Kidney (tissue), 14 donors: ENCODE measurements around the gene NNAT. TPM values are rescaled to one million over a fixed set of nuclear protein-coding genes. Genes with fewer than 3 reads are reported as not detected.

ENCODE experiments used
- DNase-seq, 5 donors: peaks; one replicate each; pipeline ENCODE4 v3.0.0-alpha.2; 2013 to 2020
- FAIRE-seq: peaks from 2 replicates; lab custom pipeline; 2012; peaks lifted over from hg19 to GRCh38; lab: Jason Lieb, UNC
- H3K27ac ChIP-seq, 2 donors: one replicate each; pipeline ENCODE4 v1.7.0; 2013; ENCODE audit warnings: low read depth in 2 of 2, low read length in 2 of 2, inconsistent platforms in 1 of 2
- H3K27me3 ChIP-seq: one replicate; pipeline ENCODE4 v1.7.1; 2013; ENCODE audit warnings: low read length, inconsistent platforms; ENCODE audit not compliant: control insufficient read depth, insufficient read depth
- H3K36me3 ChIP-seq, 3 donors: one replicate each; pipeline versions ENCODE4 v1.7.0 to v1.7.1; 2013; ENCODE audit warnings: low read length in 3 of 3, control low read depth in 1 of 3, inconsistent platforms in 1 of 3; ENCODE audit not compliant: insufficient read depth in 3 of 3, control insufficient read depth in 2 of 3
- H3K4me1 ChIP-seq, 3 donors: one replicate each; pipeline versions ENCODE4 v1.7.0 to v1.7.1; 2013; ENCODE audit warnings: low read length in 3 of 3, inconsistent platforms in 1 of 3, low read depth in 1 of 3; ENCODE audit not compliant: control insufficient read depth in 2 of 3, insufficient read depth in 2 of 3
- H3K4me3 ChIP-seq, 3 donors: one replicate each; pipeline versions ENCODE4 v1.7.0 to v1.8.1; 2013; ENCODE audit warnings: low read length in 3 of 3, control low read depth in 1 of 3, inconsistent platforms in 1 of 3
- H3K9ac ChIP-seq, 3 donors: one replicate each; pipeline versions ENCODE4 v1.7.0 to v1.7.1; 2013; ENCODE audit warnings: low read length in 3 of 3, control low read depth in 1 of 3, inconsistent platforms in 1 of 3
- H3K9me3 ChIP-seq, 3 donors: one replicate each; pipeline versions ENCODE4 v1.7.0 to v1.7.1; 2013; ENCODE audit warnings: low read length in 3 of 3, control low read depth in 1 of 3, inconsistent platforms in 1 of 3; ENCODE audit not compliant: control insufficient read depth in 2 of 3, insufficient read depth in 1 of 3
- intact Hi-C: fragments of 100-400 bp; cut with DNase I; formaldehyde crosslinking; loops from one replicate; pipeline ENCODE4 v1.11.1; 2022
- polyA plus RNA-seq: library from polyadenylated mRNA; stranded (reverse); fragments of 350-450 nt; fragmentation: Illumina TruSeq; extraction: RNeasy Lipid Tissue Mini Kit (QIAGEN cat#74804); gene quantifications from one replicate; pipeline ENCODE4 v1.2.3, GENCODE V29; 2014; ENCODE audit warnings: low read depth, low replicate concordance; ENCODE audit not compliant: insufficient read depth
- total RNA-seq: library from RNA; stranded (reverse); fragmentation: NEBNext Ultra II Directional; extraction: Animal tissue kit (Norgen Biotek cat#: 25700); gene quantifications from one replicate; pipeline ENCODE4 v1.2.1, GENCODE V29; 2021
- TF ChIP-seq, protein P1 (sequence below): IDR thresholded peaks from 3 replicates; pipeline ENCODE4 v1.5.1; 2012; ENCODE audit warnings: mild to moderate bottlenecking, moderate library complexity, borderline replicate concordance; ENCODE audit not compliant: insufficient read depth; ENCODE audit errors: extremely low read depth
- donor health status: control.
- donor health status: control.
- donor health status: control.
- donor health status: control.
- donor health status: control.
- donor health status: DM: yes; HTN: yes; CAD: no.
- donor health status: Normal renal cell carcinoma (clear cell type).

NNAT gene
- total and polyA plus RNA-seq, 2 donors from 2014 or later: 0.25 TPM; not detected in 1

DNA sequence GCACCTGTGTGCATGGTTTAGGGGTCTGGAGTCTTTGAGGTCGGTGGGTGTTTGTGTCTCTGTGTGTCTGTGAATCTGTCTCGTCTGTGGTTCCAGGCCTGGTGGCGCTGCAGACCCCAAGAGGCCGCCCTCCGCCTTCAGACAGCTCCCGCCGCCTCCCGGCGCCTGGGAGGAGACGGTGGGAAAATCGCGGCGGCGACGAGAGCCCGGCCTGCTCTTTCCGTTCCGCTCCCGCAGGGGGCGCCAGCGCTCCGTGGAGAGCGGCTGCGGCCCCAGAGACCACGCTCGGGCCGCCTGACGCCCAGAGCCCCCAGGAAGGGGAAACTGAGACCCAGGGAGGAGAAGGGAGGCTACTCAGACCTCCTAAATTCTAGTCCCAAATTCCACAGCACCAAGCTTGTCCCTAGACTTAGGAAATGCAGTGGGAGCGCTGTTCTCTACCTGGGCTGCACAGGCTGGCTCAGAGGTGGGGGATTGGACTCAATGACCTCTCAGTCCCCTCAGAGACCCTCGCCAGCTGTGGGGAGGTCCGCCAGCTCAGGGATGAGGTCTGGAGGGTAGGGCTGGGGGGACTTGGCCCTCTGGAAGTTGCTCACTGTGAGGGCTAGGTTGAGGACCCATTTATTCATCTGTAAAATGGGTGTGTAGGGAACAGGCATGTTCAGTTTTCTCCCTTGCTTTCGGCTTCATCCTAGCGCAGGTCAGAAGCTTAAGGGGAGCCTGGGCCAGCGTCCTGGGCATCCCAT lies 43.5 kb downstream of the NNAT start:
- H3K4me1 ChIP-seq: peaks cover 0 to 2% (median 0%) of the 10 kb centered on the region in 3 donors
- H3K9ac ChIP-seq: no peak overlapping the region
- H3K27ac ChIP-seq: no peak overlapping the region
- DNase-seq (peak in 4 of 5 donors; percentile 62 to 79 (median 70)), FAIRE-seq (no peak)
- TF ChIP-seq, protein P1, sequence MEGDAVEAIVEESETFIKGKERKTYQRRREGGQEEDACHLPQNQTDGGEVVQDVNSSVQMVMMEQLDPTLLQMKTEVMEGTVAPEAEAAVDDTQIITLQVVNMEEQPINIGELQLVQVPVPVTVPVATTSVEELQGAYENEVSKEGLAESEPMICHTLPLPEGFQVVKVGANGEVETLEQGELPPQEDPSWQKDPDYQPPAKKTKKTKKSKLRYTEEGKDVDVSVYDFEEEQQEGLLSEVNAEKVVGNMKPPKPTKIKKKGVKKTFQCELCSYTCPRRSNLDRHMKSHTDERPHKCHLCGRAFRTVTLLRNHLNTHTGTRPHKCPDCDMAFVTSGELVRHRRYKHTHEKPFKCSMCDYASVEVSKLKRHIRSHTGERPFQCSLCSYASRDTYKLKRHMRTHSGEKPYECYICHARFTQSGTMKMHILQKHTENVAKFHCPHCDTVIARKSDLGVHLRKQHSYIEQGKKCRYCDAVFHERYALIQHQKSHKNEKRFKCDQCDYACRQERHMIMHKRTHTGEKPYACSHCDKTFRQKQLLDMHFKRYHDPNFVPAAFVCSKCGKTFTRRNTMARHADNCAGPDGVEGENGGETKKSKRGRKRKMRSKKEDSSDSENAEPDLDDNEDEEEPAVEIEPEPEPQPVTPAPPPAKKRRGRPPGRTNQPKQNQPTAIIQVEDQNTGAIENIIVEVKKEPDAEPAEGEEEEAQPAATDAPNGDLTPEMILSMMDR: peak; percentile 74
- intact Hi-C loops: no loop called here
- H3K27me3 ChIP-seq: no peaks in the 10 kb centered on the region
- H3K4me3 ChIP-seq: no peak overlapping the region
- H3K9me3 ChIP-seq: no peaks in the 10 kb centered on the region
- H3K36me3 ChIP-seq: no peaks in the 10 kb centered on the region

GRCh38 chr20:37565134-37565811 lies 44.2 kb downstream of the NNAT start:
- Histone ChIP-seq H3K9ac (no peak overlapping the region), H3K9me3 (no peaks in the 10 kb centered on the region), H3K27me3 (no peaks in the 10 kb centered on the region), H3K4me3 (no peak overlapping the region), H3K36me3 (no peaks in the 10 kb centered on the region), H3K27ac (no peak overlapping the region), H3K4me1 (peaks cover 0 to 2% (median 0%) of the 10 kb centered on the region in 3 donors)
- TF ChIP-seq, protein P1: no peak
- no peak for FAIRE-seq
- peak in 4 of 5 donors; percentile 61 to 84 (median 70) for DNase-seq
- intact Hi-C loops: no loop called here

GRCh38 chr20:37566590-37567330 lies 45.7 kb downstream of the NNAT start:
- no peak for DNase-seq
- peaks cover 0 to 2% (median 0%) of the 10 kb centered on the region in 3 donors for H3K4me1 ChIP-seq
- TF ChIP-seq, protein P1: no peak
- no peaks in the 10 kb centered on the region for H3K36me3 ChIP-seq
- H3K27ac ChIP-seq: no peak overlapping the region
- no peak overlapping the region for H3K4me3 ChIP-seq
- no peaks in the 10 kb centered on the region for H3K9me3 ChIP-seq
- H3K9ac ChIP-seq: no peak overlapping the region
- no peak for FAIRE-seq
- intact Hi-C loops: no loop called here
- H3K27me3 ChIP-seq: no peaks in the 10 kb centered on the region
